Measurements from ENCODE around the gene PARP8.

Gene PARP8

DNA sequence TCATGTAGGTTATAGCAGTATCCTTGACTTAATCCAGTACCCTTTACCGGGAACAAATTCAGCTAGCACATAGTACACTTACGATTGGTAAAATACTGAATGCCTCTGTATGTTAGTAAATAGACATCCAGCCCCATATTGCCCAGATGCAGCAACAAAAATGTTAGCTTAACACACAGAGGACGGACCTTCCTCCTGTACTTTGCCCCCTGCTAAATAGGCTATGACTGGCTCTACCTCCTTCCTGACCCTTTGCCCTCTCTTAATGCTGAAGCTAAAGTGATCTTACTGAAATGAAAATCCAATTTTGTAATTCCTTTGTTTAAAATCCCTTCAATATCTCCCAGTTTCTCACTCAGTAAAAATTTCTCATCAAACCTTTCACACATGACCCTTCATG, 183.1 kb downstream of the PARP8 start:
- Histone ChIP-seq H3K27me3 (replicated peaks; ENCODE audit: control insufficient read depth, insufficient read depth, low read length) (no peaks in the 10 kb centered on the region), H3K36me3 (ENCODE audit: control insufficient read depth, insufficient read depth, low read length) (no peaks in the 10 kb centered on the region), H3K4me3 (replicated peaks; ENCODE audit: low read depth, low read length) (no peak overlapping the region)
- TF ChIP-seq, protein P1, sequence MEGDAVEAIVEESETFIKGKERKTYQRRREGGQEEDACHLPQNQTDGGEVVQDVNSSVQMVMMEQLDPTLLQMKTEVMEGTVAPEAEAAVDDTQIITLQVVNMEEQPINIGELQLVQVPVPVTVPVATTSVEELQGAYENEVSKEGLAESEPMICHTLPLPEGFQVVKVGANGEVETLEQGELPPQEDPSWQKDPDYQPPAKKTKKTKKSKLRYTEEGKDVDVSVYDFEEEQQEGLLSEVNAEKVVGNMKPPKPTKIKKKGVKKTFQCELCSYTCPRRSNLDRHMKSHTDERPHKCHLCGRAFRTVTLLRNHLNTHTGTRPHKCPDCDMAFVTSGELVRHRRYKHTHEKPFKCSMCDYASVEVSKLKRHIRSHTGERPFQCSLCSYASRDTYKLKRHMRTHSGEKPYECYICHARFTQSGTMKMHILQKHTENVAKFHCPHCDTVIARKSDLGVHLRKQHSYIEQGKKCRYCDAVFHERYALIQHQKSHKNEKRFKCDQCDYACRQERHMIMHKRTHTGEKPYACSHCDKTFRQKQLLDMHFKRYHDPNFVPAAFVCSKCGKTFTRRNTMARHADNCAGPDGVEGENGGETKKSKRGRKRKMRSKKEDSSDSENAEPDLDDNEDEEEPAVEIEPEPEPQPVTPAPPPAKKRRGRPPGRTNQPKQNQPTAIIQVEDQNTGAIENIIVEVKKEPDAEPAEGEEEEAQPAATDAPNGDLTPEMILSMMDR (IDR thresholded peaks at IDR 0.05; ENCODE audit: insufficient read depth, low read length, poor library complexity, severe bottlenecking): no peak
- no peak for DNase-seq (ENCODE audit: extremely low read depth, insufficient read length)

DNA sequence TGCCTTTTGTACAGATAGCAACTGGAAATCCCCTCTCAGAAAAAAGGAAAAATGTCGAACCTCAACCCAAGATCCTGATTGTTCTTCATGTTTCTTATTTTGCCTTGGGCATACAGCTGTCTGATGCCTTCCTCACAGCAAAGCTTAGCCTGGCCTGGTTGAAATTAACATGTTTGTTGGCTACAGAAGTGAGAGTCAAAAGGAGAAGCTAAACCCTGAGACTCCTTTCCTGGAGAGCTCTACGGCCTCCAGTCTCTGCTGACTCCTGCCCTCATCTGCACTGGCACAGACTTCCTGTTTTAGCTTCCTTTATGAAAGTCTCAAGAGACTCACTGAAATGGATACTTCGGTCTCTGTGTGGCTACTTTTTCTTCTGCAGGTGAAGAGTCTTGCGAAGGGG, 186.7 kb downstream of the PARP8 start:
- Histone ChIP-seq H3K4me3 (replicated peaks; ENCODE audit: low read depth, low read length) (no peak overlapping the region), H3K36me3 (ENCODE audit: control insufficient read depth, insufficient read depth, low read length) (no peaks in the 10 kb centered on the region), H3K27me3 (replicated peaks; ENCODE audit: control insufficient read depth, insufficient read depth, low read length) (no peaks in the 10 kb centered on the region)
- DNase-seq (ENCODE audit: extremely low read depth, insufficient read length): peak; percentile 50
- TF ChIP-seq, protein P1 (IDR thresholded peaks at IDR 0.05; ENCODE audit: insufficient read depth, low read length, poor library complexity, severe bottlenecking): no peak

DNA sequence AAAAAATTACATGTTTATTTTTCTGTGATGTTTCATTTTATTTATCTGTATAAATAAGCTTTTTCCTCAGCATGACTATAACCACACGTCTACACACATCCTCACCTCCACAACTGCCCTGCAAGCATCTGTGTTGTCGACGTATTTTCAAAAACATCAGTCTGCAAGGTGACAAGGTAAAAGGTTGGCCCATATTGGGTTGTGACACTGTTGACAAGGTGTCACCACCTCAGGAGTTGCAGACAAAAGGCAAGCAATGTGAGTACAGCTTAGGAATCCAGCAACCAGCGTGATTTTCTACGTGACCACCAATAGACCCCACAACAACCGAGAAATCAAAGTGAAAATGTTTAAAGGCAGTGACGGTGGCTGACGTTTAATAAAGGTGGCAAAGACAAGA, 187.6 kb downstream of the PARP8 start:
- DNase-seq (ENCODE audit: extremely low read depth, insufficient read length): no peak
- no peak overlapping the region for H3K4me3 ChIP-seq (replicated peaks; ENCODE audit: low read depth, low read length)
- no peaks in the 10 kb centered on the region for H3K27me3 ChIP-seq (replicated peaks; ENCODE audit: control insufficient read depth, insufficient read depth, low read length)
- TF ChIP-seq, protein P1 (IDR thresholded peaks at IDR 0.05; ENCODE audit: insufficient read depth, low read length, poor library complexity, severe bottlenecking): no peak
- no peaks in the 10 kb centered on the region for H3K36me3 ChIP-seq (ENCODE audit: control insufficient read depth, insufficient read depth, low read length)

DNA sequence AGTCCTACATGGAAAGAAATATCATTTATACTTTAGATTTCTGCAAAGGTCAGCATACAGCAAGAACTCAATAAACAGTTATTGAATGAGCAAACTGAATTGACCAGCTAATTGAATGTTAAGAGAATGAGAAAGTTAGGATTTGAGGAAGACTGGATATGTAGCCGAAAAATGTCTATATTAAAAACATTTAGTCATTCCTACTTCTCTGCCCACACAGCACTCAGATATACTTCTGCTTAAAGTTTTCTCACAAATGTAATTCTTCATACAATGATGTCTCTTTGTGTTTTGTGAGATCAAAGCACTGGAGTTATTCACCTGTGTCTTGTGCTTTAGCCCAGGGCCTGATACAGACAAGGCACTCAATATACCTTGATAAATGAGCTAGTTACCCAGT, 188.6 kb downstream of the PARP8 start:
- TF ChIP-seq, protein P1 (IDR thresholded peaks at IDR 0.05; ENCODE audit: insufficient read depth, low read length, poor library complexity, severe bottlenecking): no peak
- no peak for DNase-seq (ENCODE audit: extremely low read depth, insufficient read length)
- no peak overlapping the region for H3K4me3 ChIP-seq (replicated peaks; ENCODE audit: low read depth, low read length)
- no peaks in the 10 kb centered on the region for H3K27me3 ChIP-seq (replicated peaks; ENCODE audit: control insufficient read depth, insufficient read depth, low read length)
- no peaks in the 10 kb centered on the region for H3K36me3 ChIP-seq (ENCODE audit: control insufficient read depth, insufficient read depth, low read length)

DNA sequence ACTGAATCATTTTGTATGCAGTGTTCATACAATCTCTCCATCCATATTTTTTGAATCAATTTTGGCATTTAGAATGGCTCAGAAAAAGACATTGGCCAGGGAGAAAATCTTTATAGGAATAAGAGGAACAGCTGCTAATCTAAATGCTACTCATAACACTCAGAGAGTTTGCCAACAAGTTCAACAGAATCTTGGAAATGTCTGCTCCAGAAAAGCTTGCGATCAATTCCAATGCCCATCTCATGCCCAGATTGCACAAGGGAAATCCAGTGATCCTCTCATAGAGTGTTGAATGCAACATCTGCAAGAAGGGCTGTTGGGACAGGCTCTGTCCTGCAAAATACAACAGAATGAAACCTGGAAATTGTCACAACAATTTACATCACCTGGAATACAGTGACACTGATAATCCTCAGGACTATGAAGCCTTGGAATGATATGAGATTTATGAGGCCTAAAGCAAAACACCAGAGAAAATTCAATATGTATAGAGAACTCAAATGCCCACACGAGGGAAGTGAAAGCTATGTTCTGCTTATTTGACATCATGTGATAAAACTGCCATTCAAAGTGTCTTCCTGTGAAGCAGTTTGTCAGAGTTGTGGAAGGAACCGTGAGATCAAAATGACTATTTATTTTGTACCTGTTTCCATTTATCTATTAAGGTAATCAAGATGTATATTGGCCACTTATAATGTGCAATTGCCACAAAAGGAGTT, 190.1 kb downstream of the PARP8 start:
- H3K4me3 ChIP-seq (replicated peaks; ENCODE audit: low read depth, low read length): no peak overlapping the region
- H3K27me3 ChIP-seq (replicated peaks; ENCODE audit: control insufficient read depth, insufficient read depth, low read length): no peaks in the 10 kb centered on the region
- DNase-seq (ENCODE audit: extremely low read depth, insufficient read length): peak; percentile 13
- TF ChIP-seq, protein P1 (IDR thresholded peaks at IDR 0.05; ENCODE audit: insufficient read depth, low read length, poor library complexity, severe bottlenecking): no peak
- no peaks in the 10 kb centered on the region for H3K36me3 ChIP-seq (ENCODE audit: control insufficient read depth, insufficient read depth, low read length)

Data from GM06990 (cell line).